Measurements from ENCODE around the gene GRIFIN.

GRCh38 chr7:2451171-2452073 lies 24.8 kb downstream of the GRIFIN start:
- TF ChIP-seq CTCF (IDR thresholded peaks at IDR 0.05 in 8 of 11, conservative IDR thresholded peaks at IDR 0.05 in 3 of 11), result peak; percentile 76 to 98 (median 90)
- peak; percentile 67 to 83 (median 76) for TF ChIP-seq POLR2AphosphoS5 (IDR thresholded peaks at IDR 0.05)
- no peak for TF ChIP-seq POLR2A (IDR thresholded peaks at IDR 0.05)

All from spleen (tissue), 7 donors.